Neural cell (in vitro differentiated cells): Measurements from ENCODE around the gene PANX2.

Experiments
- EP300 ChIP-seq: fragments of 450-650 bp; conservative IDR thresholded peaks from 2 replicates; pipeline ENCODE4 v1.6.1; 2014; ENCODE audit warnings: antibody characterized with exemption, mild to moderate bottlenecking, moderate library complexity; ENCODE audit not compliant: poor library complexity, severe bottlenecking
- EZH2 ChIP-seq: fragments of 200-600, 300-800 bp; shearing (Covaris generic), sonication (generic); IDR thresholded peaks from 2 replicates; pipeline ENCODE4 v1.6.1; 2014; ENCODE audit warnings: antibody characterized with exemption, low read length, borderline replicate concordance, mild to moderate bottlenecking; ENCODE audit not compliant: insufficient read depth, poor library complexity, severe bottlenecking
- POLR2AphosphoS5 ChIP-seq: IDR thresholded peaks from 2 replicates; pipeline ENCODE4 v1.6.1; 2012
- RAD21 ChIP-seq: fragments of 450-650 bp; conservative IDR thresholded peaks from 2 replicates; pipeline ENCODE4 v1.6.1; 2014; ENCODE audit warnings: antibody characterized with exemption, mild to moderate bottlenecking, moderate library complexity
- SMC3 ChIP-seq: fragments of 450-650 bp; conservative IDR thresholded peaks from 2 replicates; pipeline ENCODE4 v1.6.1; 2014; ENCODE audit warnings: antibody characterized with exemption, mild to moderate bottlenecking, moderate library complexity; ENCODE audit not compliant: poor library complexity
- TF ChIP-seq, protein P1 (sequence below): fragments of 450-650 bp; IDR thresholded peaks from 2 replicates; pipeline ENCODE4 v1.5.1; 2014; ENCODE audit warnings: antibody characterized with exemption, mild to moderate bottlenecking, moderate library complexity; ENCODE audit not compliant: poor library complexity, severe bottlenecking
- TF ChIP-seq, protein P2 (sequence below): IDR thresholded peaks from 2 replicates; pipeline ENCODE4 v1.6.1; 2012; ENCODE audit warnings: borderline replicate concordance

DNA sequence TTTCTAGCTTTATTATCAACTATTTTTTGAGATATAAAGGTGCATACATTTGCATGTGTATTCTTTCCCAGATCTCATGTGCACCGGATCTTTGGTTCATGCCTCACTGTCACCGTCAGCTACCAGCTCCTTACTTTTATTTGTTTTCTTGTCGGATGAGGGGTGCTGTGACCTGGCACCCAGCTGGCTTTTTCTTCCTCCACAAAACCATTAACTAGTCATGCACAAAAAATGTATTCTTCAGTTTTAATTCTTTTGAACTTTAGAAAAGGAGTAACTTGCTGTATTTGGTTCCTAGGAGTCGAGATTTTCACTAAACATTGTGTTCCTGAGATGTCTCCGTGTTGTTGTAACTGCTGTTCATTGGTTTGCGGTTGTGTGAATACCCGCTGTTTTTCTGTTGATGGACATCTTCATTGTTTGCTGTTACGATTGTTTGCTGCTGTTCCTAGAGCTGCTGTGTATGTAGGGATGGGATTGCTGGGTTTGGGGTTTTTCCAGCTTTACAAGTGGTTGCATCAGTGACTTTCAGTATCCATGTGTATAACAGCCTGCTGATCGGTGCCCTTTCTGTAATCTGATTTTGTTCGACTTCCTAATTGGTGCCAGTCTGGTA, 41.3 kb upstream of the PANX2 start:
- TF ChIP-seq, protein P1, sequence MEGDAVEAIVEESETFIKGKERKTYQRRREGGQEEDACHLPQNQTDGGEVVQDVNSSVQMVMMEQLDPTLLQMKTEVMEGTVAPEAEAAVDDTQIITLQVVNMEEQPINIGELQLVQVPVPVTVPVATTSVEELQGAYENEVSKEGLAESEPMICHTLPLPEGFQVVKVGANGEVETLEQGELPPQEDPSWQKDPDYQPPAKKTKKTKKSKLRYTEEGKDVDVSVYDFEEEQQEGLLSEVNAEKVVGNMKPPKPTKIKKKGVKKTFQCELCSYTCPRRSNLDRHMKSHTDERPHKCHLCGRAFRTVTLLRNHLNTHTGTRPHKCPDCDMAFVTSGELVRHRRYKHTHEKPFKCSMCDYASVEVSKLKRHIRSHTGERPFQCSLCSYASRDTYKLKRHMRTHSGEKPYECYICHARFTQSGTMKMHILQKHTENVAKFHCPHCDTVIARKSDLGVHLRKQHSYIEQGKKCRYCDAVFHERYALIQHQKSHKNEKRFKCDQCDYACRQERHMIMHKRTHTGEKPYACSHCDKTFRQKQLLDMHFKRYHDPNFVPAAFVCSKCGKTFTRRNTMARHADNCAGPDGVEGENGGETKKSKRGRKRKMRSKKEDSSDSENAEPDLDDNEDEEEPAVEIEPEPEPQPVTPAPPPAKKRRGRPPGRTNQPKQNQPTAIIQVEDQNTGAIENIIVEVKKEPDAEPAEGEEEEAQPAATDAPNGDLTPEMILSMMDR = no peak
- no peak for TF ChIP-seq SMC3
- no peak for TF ChIP-seq EP300
- no peak for TF ChIP-seq POLR2AphosphoS5
- TF ChIP-seq RAD21 = no peak
- no peak for TF ChIP-seq EZH2
- TF ChIP-seq, protein P2, sequence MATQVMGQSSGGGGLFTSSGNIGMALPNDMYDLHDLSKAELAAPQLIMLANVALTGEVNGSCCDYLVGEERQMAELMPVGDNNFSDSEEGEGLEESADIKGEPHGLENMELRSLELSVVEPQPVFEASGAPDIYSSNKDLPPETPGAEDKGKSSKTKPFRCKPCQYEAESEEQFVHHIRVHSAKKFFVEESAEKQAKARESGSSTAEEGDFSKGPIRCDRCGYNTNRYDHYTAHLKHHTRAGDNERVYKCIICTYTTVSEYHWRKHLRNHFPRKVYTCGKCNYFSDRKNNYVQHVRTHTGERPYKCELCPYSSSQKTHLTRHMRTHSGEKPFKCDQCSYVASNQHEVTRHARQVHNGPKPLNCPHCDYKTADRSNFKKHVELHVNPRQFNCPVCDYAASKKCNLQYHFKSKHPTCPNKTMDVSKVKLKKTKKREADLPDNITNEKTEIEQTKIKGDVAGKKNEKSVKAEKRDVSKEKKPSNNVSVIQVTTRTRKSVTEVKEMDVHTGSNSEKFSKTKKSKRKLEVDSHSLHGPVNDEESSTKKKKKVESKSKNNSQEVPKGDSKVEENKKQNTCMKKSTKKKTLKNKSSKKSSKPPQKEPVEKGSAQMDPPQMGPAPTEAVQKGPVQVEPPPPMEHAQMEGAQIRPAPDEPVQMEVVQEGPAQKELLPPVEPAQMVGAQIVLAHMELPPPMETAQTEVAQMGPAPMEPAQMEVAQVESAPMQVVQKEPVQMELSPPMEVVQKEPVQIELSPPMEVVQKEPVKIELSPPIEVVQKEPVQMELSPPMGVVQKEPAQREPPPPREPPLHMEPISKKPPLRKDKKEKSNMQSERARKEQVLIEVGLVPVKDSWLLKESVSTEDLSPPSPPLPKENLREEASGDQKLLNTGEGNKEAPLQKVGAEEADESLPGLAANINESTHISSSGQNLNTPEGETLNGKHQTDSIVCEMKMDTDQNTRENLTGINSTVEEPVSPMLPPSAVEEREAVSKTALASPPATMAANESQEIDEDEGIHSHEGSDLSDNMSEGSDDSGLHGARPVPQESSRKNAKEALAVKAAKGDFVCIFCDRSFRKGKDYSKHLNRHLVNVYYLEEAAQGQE = no peak
